Stimulated activated CD8-positive, alpha-beta memory T cell treated with anti-CD3 and anti-CD28 coated beads, Interleukin-7, amount 100 ng/mL, for 48 hours (primary cell): ENCODE measurements around the gene GXYLT2.

Experiments used
- DNase-seq, 2 donors: peaks; one replicate each; pipeline ENCODE4 v3.0.0-alpha.2; 2020; ENCODE audit warnings: low read depth in 1 of 2; ENCODE audit errors: extremely low read depth in 1 of 2

The GXYLT2 gene

GRCh38 chr3:73007992-73008712, 120.3 kb downstream of the GXYLT2 start:
- DNase-seq = no peak

- DNase-seq = no peak
These were observed 121.2 kb downstream of the GXYLT2 start for GRCh38 chr3:73009008-73009407.

DNA sequence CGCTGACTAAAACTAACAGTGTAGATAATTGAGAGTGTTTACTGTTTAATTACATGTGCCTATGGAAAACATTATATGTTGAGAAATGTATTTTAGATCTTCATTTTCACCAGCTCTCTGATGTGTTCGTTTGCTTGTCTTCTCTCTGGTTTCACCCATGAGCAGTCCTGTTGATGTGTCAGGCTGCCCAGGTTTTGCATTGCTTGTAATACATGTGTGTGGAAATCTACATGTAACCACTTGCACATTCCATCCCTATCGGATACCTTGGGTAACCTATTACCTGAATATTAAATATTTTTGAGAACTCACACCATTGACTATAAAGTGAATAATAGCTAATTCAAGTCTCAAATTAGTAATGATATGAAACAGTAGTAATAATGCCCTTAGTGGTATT, 121.9 kb downstream of the GXYLT2 start:
- no peak for DNase-seq

DNA sequence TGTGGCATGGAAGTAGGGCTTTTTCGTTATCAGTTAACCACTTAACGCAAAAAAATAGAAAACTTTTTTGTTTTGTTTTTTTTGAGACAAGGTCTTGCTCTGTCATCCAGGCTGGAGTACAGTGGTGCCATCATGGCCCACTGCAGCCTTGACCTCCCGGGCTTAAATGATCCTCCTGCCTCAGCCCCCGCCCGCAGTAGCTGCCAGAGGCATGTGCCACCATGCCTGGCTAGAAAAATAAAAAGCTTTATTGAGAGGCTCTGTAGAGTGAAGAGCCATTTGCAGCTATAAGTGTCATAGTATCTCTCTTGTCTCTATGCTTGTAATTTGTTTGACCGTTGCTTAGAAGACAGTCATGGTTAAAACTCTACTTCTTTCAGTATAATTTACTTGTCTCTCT, 122.3 kb downstream of the GXYLT2 start:
- DNase-seq = no peak

DNA sequence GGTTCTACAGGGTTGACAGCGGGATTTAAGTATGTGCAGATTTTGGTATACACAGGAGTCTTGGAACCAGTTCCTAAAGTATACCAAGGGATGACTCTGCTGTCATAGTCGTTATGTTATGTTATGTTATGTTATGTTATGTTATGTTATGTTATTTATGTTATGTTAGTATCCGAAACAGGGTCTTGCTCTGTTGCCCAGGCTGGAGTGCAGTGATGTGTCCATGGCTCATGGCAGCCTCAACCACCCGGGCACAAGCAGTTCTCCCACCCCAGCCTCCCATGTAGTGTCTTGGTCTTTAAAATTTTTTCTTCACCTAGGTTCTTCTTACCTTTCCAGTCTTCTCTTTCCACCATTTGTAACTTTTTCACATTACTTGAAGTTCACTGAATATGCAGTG, 130.5 kb downstream of the GXYLT2 start:
- DNase-seq = no peak

- DNase-seq = no peak
These were observed 131.1 kb downstream of the GXYLT2 start for GRCh38 chr3:73018790-73019441.

DNA sequence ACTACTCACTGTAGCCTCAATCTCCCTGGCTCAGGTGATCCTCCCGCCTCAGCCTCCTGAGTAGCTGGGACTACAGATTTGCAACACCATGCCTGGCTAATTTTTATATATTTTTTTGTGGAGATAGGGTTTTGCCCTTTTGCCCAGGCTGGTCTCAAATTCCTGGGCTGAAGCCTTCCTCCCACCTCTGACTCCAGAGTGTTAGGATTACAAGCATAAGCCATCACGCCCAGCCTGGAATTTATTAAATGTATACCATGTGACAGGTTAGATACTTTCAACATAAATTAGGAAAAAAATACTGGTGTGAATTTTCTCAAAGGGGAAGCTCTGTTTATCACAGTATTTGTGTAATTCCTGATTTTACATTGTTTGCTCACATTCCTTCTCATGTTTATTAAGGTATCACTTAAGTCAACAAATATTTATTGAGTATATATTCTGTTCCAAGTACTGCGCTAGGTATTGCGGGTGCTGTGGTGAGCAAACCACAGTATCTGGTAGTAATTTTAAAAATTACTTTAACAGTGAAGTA, 133.5 kb downstream of the GXYLT2 start:
- no peak for DNase-seq

DNA sequence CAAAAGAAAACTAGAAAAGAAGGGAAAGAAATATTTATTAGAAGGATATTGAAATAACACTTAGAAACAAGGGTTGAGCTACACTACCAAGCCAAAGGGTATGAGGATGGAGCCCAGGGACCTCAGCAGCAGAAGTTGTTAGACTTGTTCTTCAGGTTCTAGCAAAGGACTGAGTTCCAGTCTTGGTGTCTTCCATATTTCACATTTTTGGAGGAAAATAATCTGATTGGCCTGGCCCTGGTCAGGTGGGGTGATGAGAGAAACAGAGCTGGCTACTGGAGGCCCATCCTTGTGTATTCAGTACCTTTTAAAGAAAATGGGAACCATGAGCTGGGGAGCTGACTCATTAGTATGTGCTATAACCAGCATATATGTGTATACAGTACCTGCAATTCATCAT, 137.0 kb downstream of the GXYLT2 start:
- DNase-seq = no peak

DNA sequence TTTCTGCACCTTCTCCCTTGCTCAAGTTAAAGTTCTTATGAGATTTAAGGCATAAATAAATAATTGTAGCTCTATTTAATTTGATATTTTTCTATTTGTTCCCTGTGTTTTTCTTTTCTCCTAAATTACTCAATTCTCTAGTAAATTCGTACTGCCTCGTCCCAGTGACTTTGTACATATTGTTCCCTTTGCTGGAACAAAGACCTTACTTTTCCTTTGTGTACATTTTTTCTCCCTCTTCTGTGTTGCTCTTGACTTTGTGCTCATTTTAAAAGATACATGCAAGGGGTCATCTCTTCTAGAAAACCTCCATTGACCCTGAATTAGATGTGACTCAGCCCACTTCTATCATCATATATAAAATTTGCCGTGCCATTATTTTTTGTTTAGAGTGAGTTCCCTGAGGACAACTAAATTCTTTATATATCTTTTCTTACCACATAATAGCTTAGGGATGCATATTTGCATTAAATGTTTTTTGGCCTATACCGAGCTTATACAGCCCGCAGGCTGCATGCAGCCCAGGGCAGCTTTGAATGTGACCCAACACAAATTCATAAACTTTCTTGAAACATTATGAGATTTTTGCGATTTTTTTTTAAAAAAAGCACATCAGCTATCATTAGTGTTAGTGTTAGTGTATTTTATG, 138.4 kb downstream of the GXYLT2 start:
- DNase-seq = no peak
